PC-3 (cell line): ENCODE data around the gene UBL4A.

Experiments used
- CTCF ChIP-seq: fragments of 300-600 bp; sonication (generic); conservative IDR thresholded peaks from 2 replicates; pipeline ENCODE4 v1.5.1; 2017; ENCODE audit warnings: antibody characterized with exemption, low read depth, mild to moderate bottlenecking, low read length
- EZH2 ChIP-seq: fragments of 300-600 bp; sonication (generic); IDR thresholded peaks from one replicate; pipeline ENCODE4 v1.6.1; 2017; ENCODE audit warnings: antibody characterized with exemption, mild to moderate bottlenecking, low read length; ENCODE audit not compliant: unreplicated experiment
- EZH2phosphoT487 ChIP-seq: fragments of 300-600 bp; sonication (generic); IDR thresholded peaks from 2 replicates; pipeline ENCODE4 v1.6.1; 2018; ENCODE audit warnings: mild to moderate bottlenecking, antibody characterized with exemption, low read length, borderline replicate concordance

- TF ChIP-seq EZH2 (no peak), CTCF (no peak), EZH2phosphoT487 (no peak)
These were observed 19.3 kb upstream of the UBL4A start for GRCh38 chrX:154505734-154506133.
